Measurements from ENCODE around the gene DNAJC15.

DNA sequence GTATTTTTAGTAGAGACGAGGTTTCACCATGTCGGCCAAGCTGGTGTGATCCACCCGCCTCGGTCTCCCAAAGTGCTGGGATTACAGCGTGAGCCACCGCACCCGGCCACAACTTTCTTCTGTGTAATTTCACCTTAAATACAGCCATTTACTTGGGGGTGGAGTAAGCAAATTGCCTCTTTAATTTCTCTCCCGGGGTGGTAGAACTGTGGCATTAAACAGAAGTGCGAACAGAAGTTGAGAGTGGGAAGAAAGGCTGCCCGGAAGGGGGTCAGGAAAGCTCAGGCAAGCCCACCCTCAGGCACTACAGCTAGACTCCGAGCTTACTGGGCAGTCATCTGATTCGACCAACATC lies 475 bp upstream of the DNAJC15 start:
- TF ChIP-seq ZBTB21 (tag by site-specific recombination; IDR thresholded peaks at IDR 0.05) (no peak), ZNF24 (tag by site-specific recombination; IDR thresholded peaks at IDR 0.05) (no peak), ZNF324 (tag by site-specific recombination; IDR thresholded peaks at IDR 0.05) (no peak), WT1 (tag by site-specific recombination; IDR thresholded peaks at IDR 0.05) (no peak)
- TF ChIP-seq, protein P1, sequence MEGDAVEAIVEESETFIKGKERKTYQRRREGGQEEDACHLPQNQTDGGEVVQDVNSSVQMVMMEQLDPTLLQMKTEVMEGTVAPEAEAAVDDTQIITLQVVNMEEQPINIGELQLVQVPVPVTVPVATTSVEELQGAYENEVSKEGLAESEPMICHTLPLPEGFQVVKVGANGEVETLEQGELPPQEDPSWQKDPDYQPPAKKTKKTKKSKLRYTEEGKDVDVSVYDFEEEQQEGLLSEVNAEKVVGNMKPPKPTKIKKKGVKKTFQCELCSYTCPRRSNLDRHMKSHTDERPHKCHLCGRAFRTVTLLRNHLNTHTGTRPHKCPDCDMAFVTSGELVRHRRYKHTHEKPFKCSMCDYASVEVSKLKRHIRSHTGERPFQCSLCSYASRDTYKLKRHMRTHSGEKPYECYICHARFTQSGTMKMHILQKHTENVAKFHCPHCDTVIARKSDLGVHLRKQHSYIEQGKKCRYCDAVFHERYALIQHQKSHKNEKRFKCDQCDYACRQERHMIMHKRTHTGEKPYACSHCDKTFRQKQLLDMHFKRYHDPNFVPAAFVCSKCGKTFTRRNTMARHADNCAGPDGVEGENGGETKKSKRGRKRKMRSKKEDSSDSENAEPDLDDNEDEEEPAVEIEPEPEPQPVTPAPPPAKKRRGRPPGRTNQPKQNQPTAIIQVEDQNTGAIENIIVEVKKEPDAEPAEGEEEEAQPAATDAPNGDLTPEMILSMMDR (tag by site-specific recombination; IDR thresholded peaks at IDR 0.05): no peak
- TF ChIP-seq, protein P2, sequence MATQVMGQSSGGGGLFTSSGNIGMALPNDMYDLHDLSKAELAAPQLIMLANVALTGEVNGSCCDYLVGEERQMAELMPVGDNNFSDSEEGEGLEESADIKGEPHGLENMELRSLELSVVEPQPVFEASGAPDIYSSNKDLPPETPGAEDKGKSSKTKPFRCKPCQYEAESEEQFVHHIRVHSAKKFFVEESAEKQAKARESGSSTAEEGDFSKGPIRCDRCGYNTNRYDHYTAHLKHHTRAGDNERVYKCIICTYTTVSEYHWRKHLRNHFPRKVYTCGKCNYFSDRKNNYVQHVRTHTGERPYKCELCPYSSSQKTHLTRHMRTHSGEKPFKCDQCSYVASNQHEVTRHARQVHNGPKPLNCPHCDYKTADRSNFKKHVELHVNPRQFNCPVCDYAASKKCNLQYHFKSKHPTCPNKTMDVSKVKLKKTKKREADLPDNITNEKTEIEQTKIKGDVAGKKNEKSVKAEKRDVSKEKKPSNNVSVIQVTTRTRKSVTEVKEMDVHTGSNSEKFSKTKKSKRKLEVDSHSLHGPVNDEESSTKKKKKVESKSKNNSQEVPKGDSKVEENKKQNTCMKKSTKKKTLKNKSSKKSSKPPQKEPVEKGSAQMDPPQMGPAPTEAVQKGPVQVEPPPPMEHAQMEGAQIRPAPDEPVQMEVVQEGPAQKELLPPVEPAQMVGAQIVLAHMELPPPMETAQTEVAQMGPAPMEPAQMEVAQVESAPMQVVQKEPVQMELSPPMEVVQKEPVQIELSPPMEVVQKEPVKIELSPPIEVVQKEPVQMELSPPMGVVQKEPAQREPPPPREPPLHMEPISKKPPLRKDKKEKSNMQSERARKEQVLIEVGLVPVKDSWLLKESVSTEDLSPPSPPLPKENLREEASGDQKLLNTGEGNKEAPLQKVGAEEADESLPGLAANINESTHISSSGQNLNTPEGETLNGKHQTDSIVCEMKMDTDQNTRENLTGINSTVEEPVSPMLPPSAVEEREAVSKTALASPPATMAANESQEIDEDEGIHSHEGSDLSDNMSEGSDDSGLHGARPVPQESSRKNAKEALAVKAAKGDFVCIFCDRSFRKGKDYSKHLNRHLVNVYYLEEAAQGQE (tag by site-specific recombination; IDR thresholded peaks at IDR 0.05): no peak

All from HEK293 (cell line).